ENCODE measurements around the gene NRG2.

DNA sequence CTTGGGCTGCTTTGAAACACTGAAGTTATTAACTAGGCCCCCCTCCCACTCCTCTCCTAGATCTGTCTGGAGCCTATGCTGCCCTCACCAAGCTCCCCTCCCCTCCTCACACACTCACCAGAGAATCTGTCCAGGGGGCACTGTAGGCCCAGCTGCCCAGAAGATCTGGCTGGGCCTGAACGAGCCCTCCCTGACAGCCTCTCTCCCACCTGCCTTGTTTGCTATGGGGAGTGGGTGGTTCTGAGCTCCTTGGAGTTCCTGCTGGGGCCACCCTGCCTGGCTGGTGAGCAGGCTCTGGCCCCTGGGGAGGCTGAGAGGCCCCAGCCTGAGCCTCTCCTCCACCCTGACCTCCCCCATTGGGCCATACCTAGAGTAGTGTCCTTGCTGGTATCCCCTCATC lies 172.4 kb downstream of the NRG2 start:
- no peak for TF ChIP-seq ZNF70 (CRISPR knock-in tag; IDR thresholded peaks at IDR 0.05)
- no peak for TF ChIP-seq ZFP3 (CRISPR knock-in tag; IDR thresholded peaks at IDR 0.05)
- TF ChIP-seq ISL1 (CRISPR knock-in tag; IDR thresholded peaks at IDR 0.05) = no peak
- no peak for TF ChIP-seq CSDC2 (CRISPR knock-in tag; IDR thresholded peaks at IDR 0.05)
- TF ChIP-seq BACH2 (CRISPR knock-in tag; IDR thresholded peaks at IDR 0.05; ENCODE audit: borderline replicate concordance) = no peak
- TF ChIP-seq ZFP30 (CRISPR knock-in tag; IDR thresholded peaks at IDR 0.05) = no peak
- TF ChIP-seq PATZ1 (CRISPR knock-in tag; IDR thresholded peaks at IDR 0.05; ENCODE audit: borderline replicate concordance) = no peak
- TF ChIP-seq, protein P1, sequence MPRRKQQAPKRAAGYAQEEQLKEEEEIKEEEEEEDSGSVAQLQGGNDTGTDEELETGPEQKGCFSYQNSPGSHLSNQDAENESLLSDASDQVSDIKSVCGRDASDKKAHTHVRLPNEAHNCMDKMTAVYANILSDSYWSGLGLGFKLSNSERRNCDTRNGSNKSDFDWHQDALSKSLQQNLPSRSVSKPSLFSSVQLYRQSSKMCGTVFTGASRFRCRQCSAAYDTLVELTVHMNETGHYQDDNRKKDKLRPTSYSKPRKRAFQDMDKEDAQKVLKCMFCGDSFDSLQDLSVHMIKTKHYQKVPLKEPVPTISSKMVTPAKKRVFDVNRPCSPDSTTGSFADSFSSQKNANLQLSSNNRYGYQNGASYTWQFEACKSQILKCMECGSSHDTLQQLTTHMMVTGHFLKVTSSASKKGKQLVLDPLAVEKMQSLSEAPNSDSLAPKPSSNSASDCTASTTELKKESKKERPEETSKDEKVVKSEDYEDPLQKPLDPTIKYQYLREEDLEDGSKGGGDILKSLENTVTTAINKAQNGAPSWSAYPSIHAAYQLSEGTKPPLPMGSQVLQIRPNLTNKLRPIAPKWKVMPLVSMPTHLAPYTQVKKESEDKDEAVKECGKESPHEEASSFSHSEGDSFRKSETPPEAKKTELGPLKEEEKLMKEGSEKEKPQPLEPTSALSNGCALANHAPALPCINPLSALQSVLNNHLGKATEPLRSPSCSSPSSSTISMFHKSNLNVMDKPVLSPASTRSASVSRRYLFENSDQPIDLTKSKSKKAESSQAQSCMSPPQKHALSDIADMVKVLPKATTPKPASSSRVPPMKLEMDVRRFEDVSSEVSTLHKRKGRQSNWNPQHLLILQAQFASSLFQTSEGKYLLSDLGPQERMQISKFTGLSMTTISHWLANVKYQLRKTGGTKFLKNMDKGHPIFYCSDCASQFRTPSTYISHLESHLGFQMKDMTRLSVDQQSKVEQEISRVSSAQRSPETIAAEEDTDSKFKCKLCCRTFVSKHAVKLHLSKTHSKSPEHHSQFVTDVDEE (CRISPR knock-in tag; IDR thresholded peaks at IDR 0.05) = no peak
- TF ChIP-seq, protein P2, sequence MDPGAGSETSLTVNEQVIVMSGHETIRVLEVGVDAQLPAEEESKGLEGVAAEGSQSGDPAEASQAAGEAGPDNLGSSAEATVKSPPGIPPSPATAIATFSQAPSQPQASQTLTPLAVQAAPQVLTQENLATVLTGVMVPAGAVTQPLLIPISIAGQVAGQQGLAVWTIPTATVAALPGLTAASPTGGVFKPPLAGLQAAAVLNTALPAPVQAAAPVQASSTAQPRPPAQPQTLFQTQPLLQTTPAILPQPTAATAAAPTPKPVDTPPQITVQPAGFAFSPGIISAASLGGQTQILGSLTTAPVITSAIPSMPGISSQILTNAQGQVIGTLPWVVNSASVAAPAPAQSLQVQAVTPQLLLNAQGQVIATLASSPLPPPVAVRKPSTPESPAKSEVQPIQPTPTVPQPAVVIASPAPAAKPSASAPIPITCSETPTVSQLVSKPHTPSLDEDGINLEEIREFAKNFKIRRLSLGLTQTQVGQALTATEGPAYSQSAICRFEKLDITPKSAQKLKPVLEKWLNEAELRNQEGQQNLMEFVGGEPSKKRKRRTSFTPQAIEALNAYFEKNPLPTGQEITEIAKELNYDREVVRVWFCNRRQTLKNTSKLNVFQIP (CRISPR knock-in tag; IDR thresholded peaks at IDR 0.05; ENCODE audit: borderline replicate concordance, low read depth) = no peak
- TF ChIP-seq TOX (CRISPR knock-in tag; IDR thresholded peaks at IDR 0.05; ENCODE audit: borderline replicate concordance) = no peak
- no peak for TF ChIP-seq OSR1 (CRISPR knock-in tag; IDR thresholded peaks at IDR 0.05)
- TF ChIP-seq ZNF8 (CRISPR knock-in tag; IDR thresholded peaks at IDR 0.05) = no peak
- no peak for TF ChIP-seq ARNTL (CRISPR knock-in tag; IDR thresholded peaks at IDR 0.05; ENCODE audit: borderline replicate concordance, low read depth)
